Ovary (tissue), 3 donors: ENCODE results near the gene TRAPPC2.

ENCODE experiments used
- EP300 ChIP-seq: sonication (generic); formaldehyde crosslinking; IDR thresholded peaks from one replicate; pipeline ENCODE4 v1.6.1; 2017; ENCODE audit warnings: antibody characterized with exemption
- POLR2A ChIP-seq: fragments of 450-650 bp; IDR thresholded peaks from one replicate; pipeline ENCODE4 v1.6.1; 2017; ENCODE audit warnings: antibody characterized with exemption, mild to moderate bottlenecking, moderate library complexity
- TF ChIP-seq, protein P1 (sequence below), 3 donors: fragments of 450-650 bp in 2 of 3; fragments of 200-600 bp in 1 of 3; IDR thresholded peaks; one replicate each; pipeline versions ENCODE4 v1.5.1 to v1.8.0; 2016 to 2022; ENCODE audit warnings: antibody characterized with exemption in 3 of 3, mild to moderate bottlenecking in 1 of 3
- donor health status: DM: no; HTN: no; CAD: no.

- TF ChIP-seq, protein P1, sequence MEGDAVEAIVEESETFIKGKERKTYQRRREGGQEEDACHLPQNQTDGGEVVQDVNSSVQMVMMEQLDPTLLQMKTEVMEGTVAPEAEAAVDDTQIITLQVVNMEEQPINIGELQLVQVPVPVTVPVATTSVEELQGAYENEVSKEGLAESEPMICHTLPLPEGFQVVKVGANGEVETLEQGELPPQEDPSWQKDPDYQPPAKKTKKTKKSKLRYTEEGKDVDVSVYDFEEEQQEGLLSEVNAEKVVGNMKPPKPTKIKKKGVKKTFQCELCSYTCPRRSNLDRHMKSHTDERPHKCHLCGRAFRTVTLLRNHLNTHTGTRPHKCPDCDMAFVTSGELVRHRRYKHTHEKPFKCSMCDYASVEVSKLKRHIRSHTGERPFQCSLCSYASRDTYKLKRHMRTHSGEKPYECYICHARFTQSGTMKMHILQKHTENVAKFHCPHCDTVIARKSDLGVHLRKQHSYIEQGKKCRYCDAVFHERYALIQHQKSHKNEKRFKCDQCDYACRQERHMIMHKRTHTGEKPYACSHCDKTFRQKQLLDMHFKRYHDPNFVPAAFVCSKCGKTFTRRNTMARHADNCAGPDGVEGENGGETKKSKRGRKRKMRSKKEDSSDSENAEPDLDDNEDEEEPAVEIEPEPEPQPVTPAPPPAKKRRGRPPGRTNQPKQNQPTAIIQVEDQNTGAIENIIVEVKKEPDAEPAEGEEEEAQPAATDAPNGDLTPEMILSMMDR (IDR thresholded peaks at IDR 0.05) = no peak
- TF ChIP-seq EP300 = no peak
- TF ChIP-seq POLR2A = no peak
Observed at GRCh38 chrX:13688384-13688957, 45.9 kb downstream of the TRAPPC2 start.
